Panc1 (cell line): ENCODE data around the gene INPP4B.

Source experiments
- POLR2AphosphoS5 ChIP-seq: IDR thresholded peaks from 2 replicates; pipeline ENCODE4 v1.6.1; 2012; ENCODE audit warnings: mild to moderate bottlenecking, low read depth, low read length, moderate library complexity
- TCF7L2 ChIP-seq: IDR thresholded peaks from 2 replicates; pipeline ENCODE4 v1.6.1; 2011; ENCODE audit warnings: mild to moderate bottlenecking, low read depth, low read length, inconsistent platforms
- TF ChIP-seq, protein P1 (sequence below): fragments of 450-650 bp; IDR thresholded peaks from 2 replicates; pipeline ENCODE4 v1.5.1; 2017; ENCODE audit warnings: mild to moderate bottlenecking
- TF ChIP-seq, protein P2 (sequence below), 2 experiments: IDR thresholded peaks; 2 replicates each; pipeline ENCODE4 v1.6.1; 2011 to 2012; ENCODE audit warnings: low read depth in 2 of 2, control low read depth in 1 of 2, low read length in 1 of 2, mild to moderate bottlenecking in 1 of 2, moderate library complexity in 1 of 2; ENCODE audit not compliant: insufficient read depth in 1 of 2

DNA sequence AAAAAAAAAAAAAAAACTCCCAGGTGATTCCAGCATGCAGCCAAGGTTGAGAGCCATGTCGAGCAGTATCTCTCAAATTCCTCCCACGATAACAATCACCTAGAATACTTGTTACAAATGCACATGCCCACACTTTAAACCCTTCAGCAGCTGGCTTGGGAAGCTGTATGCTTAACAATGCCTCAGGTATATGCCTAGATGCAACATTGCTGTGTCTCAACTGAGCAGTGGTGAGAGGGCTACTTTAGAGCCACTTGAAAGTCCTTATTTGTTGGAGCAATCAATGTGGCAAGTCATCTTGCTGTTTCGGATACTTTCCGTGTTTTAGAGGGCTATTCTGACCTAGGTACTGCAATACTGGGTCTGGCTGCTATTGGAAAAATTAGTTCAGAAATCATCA is 487.4 kb downstream of the INPP4B start:
- TF ChIP-seq, protein P1, sequence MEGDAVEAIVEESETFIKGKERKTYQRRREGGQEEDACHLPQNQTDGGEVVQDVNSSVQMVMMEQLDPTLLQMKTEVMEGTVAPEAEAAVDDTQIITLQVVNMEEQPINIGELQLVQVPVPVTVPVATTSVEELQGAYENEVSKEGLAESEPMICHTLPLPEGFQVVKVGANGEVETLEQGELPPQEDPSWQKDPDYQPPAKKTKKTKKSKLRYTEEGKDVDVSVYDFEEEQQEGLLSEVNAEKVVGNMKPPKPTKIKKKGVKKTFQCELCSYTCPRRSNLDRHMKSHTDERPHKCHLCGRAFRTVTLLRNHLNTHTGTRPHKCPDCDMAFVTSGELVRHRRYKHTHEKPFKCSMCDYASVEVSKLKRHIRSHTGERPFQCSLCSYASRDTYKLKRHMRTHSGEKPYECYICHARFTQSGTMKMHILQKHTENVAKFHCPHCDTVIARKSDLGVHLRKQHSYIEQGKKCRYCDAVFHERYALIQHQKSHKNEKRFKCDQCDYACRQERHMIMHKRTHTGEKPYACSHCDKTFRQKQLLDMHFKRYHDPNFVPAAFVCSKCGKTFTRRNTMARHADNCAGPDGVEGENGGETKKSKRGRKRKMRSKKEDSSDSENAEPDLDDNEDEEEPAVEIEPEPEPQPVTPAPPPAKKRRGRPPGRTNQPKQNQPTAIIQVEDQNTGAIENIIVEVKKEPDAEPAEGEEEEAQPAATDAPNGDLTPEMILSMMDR = no peak
- no peak for TF ChIP-seq TCF7L2
- TF ChIP-seq, protein P2, sequence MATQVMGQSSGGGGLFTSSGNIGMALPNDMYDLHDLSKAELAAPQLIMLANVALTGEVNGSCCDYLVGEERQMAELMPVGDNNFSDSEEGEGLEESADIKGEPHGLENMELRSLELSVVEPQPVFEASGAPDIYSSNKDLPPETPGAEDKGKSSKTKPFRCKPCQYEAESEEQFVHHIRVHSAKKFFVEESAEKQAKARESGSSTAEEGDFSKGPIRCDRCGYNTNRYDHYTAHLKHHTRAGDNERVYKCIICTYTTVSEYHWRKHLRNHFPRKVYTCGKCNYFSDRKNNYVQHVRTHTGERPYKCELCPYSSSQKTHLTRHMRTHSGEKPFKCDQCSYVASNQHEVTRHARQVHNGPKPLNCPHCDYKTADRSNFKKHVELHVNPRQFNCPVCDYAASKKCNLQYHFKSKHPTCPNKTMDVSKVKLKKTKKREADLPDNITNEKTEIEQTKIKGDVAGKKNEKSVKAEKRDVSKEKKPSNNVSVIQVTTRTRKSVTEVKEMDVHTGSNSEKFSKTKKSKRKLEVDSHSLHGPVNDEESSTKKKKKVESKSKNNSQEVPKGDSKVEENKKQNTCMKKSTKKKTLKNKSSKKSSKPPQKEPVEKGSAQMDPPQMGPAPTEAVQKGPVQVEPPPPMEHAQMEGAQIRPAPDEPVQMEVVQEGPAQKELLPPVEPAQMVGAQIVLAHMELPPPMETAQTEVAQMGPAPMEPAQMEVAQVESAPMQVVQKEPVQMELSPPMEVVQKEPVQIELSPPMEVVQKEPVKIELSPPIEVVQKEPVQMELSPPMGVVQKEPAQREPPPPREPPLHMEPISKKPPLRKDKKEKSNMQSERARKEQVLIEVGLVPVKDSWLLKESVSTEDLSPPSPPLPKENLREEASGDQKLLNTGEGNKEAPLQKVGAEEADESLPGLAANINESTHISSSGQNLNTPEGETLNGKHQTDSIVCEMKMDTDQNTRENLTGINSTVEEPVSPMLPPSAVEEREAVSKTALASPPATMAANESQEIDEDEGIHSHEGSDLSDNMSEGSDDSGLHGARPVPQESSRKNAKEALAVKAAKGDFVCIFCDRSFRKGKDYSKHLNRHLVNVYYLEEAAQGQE (IDR thresholded peaks at IDR 0.05; ENCODE audit: insufficient read depth in 1 of 2, low read depth in 2 of 2, low read length in 1 of 2) = no peak
- TF ChIP-seq POLR2AphosphoS5 = no peak
